ENCODE measurements around the gene TMEM272.

Gene TMEM272

GRCh38 chr13:51818276-51818675 lies 26.7 kb downstream of the TMEM272 start:
- DNase-seq (ENCODE audit: low read depth in 1 of 2, low spot score in 1 of 2): no peak
- TF ChIP-seq CTCF (IDR thresholded peaks at IDR 0.05; ENCODE audit: insufficient read depth, low read length) (no peak), REST (IDR thresholded peaks at IDR 0.05; ENCODE audit: insufficient replicate concordance, low read depth) (no peak), GABPA (IDR thresholded peaks at IDR 0.05; ENCODE audit: low read depth) (no peak), SPI1 (IDR thresholded peaks at IDR 0.05; ENCODE audit: borderline replicate concordance, low read depth) (no peak), POLR2AphosphoS5 (IDR thresholded peaks at IDR 0.05; ENCODE audit: low read depth) (no peak)

GRCh38 chr13:51817717-51818116 lies 27.3 kb downstream of the TMEM272 start:
- no peak for DNase-seq (ENCODE audit: low read depth in 1 of 2, low spot score in 1 of 2)
- no peaks in the 10 kb centered on the region for H3K27me3 ChIP-seq (ENCODE audit: insufficient read depth, poor library complexity, severe bottlenecking)
- no peak overlapping the region for H3K27ac ChIP-seq (replicated peaks)
- H3K4me3 ChIP-seq (replicated peaks; ENCODE audit: insufficient read depth, low read length): no peak overlapping the region
- TF ChIP-seq POLR2AphosphoS5 (IDR thresholded peaks at IDR 0.05; ENCODE audit: low read depth): no peak
- no peak for TF ChIP-seq CTCF (IDR thresholded peaks at IDR 0.05; ENCODE audit: insufficient read depth, low read length)
- TF ChIP-seq SPI1 (IDR thresholded peaks at IDR 0.05; ENCODE audit: borderline replicate concordance, low read depth): no peak
- TF ChIP-seq GABPA (IDR thresholded peaks at IDR 0.05; ENCODE audit: low read depth): no peak
- no peak for TF ChIP-seq REST (IDR thresholded peaks at IDR 0.05; ENCODE audit: insufficient replicate concordance, low read depth)

More at GRCh38 chr13:51818276-51818675, 26.7 kb downstream of the TMEM272 start:
- Histone ChIP-seq H3K27me3 (ENCODE audit: insufficient read depth, poor library complexity, severe bottlenecking) (no peaks in the 10 kb centered on the region), H3K27ac (replicated peaks) (no peak overlapping the region), H3K4me3 (replicated peaks; ENCODE audit: insufficient read depth, low read length) (no peak overlapping the region)

- no peak for DNase-seq (ENCODE audit: low read depth in 1 of 2, low spot score in 1 of 2)
- H3K27ac ChIP-seq (replicated peaks): no peak overlapping the region
- no peaks in the 10 kb centered on the region for H3K27me3 ChIP-seq (ENCODE audit: insufficient read depth, poor library complexity, severe bottlenecking)
- TF ChIP-seq CTCF (IDR thresholded peaks at IDR 0.05; ENCODE audit: insufficient read depth, low read length) (no peak), POLR2AphosphoS5 (IDR thresholded peaks at IDR 0.05; ENCODE audit: low read depth) (no peak), REST (IDR thresholded peaks at IDR 0.05; ENCODE audit: insufficient replicate concordance, low read depth) (no peak)
- H3K4me3 ChIP-seq (replicated peaks; ENCODE audit: insufficient read depth, low read length): no peak overlapping the region
Measured at GRCh38 chr13:51816604-51817249, 28.2 kb downstream of the TMEM272 start.

Measured in HL-60 (cell line).